Testis (tissue), 3 donors: Measurements from ENCODE around the gene ACTR8. TPM values are rescaled to one million over a fixed set of nuclear protein-coding genes. Genes with fewer than 3 reads are reported as not detected.

ENCODE experiments used
- DNase-seq: peaks from one replicate; pipeline ENCODE4 v3.0.0-alpha.2; 2019
- H3K27ac ChIP-seq, 2 donors: fragments of 200-600 bp; sonication (generic); one replicate each; pipeline ENCODE4 v1.5.1; 2019
- H3K27me3 ChIP-seq: fragments of 200-600 bp; sonication (generic); one replicate; pipeline ENCODE4 v1.5.1; 2019
- H3K36me3 ChIP-seq: fragments of 200-600 bp; sonication (generic); one replicate; pipeline ENCODE4 v1.5.1; 2017; ENCODE audit warnings: low read depth; ENCODE audit errors: missing control alignments
- H3K4me1 ChIP-seq: fragments of 200-600 bp; sonication (generic); one replicate; pipeline ENCODE4 v1.5.1; 2019
- H3K4me3 ChIP-seq, 2 donors: fragments of 200-600 bp; sonication (generic); one replicate each; pipeline ENCODE4 v1.5.1; 2017 to 2019
- H3K9me3 ChIP-seq: fragments of 200-600 bp; sonication (generic); one replicate; pipeline ENCODE4 v1.5.1; 2017
- CTCF ChIP-seq, 3 experiments: fragments of 450-650 bp in 2 of 3; fragments of 200-600 bp in 1 of 3; sonication (generic) in 1 of 3; IDR thresholded peaks; one replicate each; pipeline ENCODE4 v1.5.1; 2016 to 2019; ENCODE audit warnings: antibody characterized with exemption in 3 of 3, mild to moderate bottlenecking in 2 of 3, moderate library complexity in 1 of 3
- POLR2A ChIP-seq: fragments of 450-650 bp; IDR thresholded peaks from one replicate; pipeline ENCODE4 v1.6.1; 2017; ENCODE audit warnings: antibody characterized with exemption, mild to moderate bottlenecking, moderate library complexity
- WGBS, 2 donors: methylation state at CpG; one replicate each; pipeline ENCODE4 v1.1.5; 2018; 5-methylcytosine and 5-hydroxymethylcytosine counted together
- intact Hi-C: fragments of 100-400 bp; cut with DNase I; formaldehyde crosslinking; loops from one replicate; pipeline ENCODE4 v1.15.1; 2023; ENCODE audit warnings: low total_unique reads
- polyA plus RNA-seq: library from polyadenylated mRNA; stranded (reverse); fragments of 350-450 nt; fragmentation: Illumina TruSeq; extraction: RNeasy Lipid Tissue Mini Kit (QIAGEN cat#74804); gene quantifications from one replicate; pipeline ENCODE4 v1.2.3, GENCODE V29; 2014; ENCODE audit warnings: low read depth, low replicate concordance; ENCODE audit not compliant: insufficient read depth
- total RNA-seq, 2 donors: library from RNA; depleted of rRNA; stranded (reverse); fragments of >200 nt; gene quantifications; one replicate each; pipeline ENCODE4 v1.2.3, GENCODE V29; 2016

Gene ACTR8
- total and polyA plus RNA-seq, 3 donors from 2014 or later, result 47.0 to 60.1 (median 56.4) TPM

- Histone ChIP-seq H3K36me3 (no peaks in the 10 kb centered on the region), H3K27me3 (no peaks in the 10 kb centered on the region), H3K27ac (no peak overlapping the region), H3K9me3 (no peaks in the 10 kb centered on the region), H3K4me3 (no peak overlapping the region), H3K4me1 (no peaks in the 10 kb centered on the region)
- TF ChIP-seq POLR2A (no peak), CTCF (IDR thresholded peaks at IDR 0.05) (no peak)
- no peak for DNase-seq
- intact Hi-C loops, result no loop called here
- 86 to 92% methylated on average over 5 of the region's 5 CpGs for WGBS, 2 donors
These were observed 20.8 kb upstream of the ACTR8 start for GRCh38 chr3:53902711-53903110.

- no peak for TF ChIP-seq POLR2A
- no peak for TF ChIP-seq CTCF (IDR thresholded peaks at IDR 0.05)
- H3K27me3 ChIP-seq, result no peaks in the 10 kb centered on the region
- H3K4me3 ChIP-seq, result no peak overlapping the region
- no peak overlapping the region for H3K27ac ChIP-seq
- no peaks in the 10 kb centered on the region for H3K4me1 ChIP-seq
- no peaks in the 10 kb centered on the region for H3K36me3 ChIP-seq
- H3K9me3 ChIP-seq, result no peaks in the 10 kb centered on the region
- DNase-seq, result no peak
- intact Hi-C loops, result no loop called here
- 14 to 50% methylated on average over 1 of the region's 1 CpG for WGBS, 2 donors
These were observed 20.1 kb upstream of the ACTR8 start for GRCh38 chr3:53902067-53902466.

GRCh38 chr3:53900666-53901331 is 18.8 kb upstream of the ACTR8 start:
- H3K27ac ChIP-seq, result no peak overlapping the region
- no peaks in the 10 kb centered on the region for H3K36me3 ChIP-seq
- H3K9me3 ChIP-seq, result no peaks in the 10 kb centered on the region
- 95 to 96% methylated on average over 2 of the region's 2 CpGs for WGBS, 2 donors
- TF ChIP-seq CTCF (IDR thresholded peaks at IDR 0.05) (no peak), POLR2A (no peak)
- no peak for DNase-seq
- intact Hi-C loops, result no loop called here
- H3K4me3 ChIP-seq, result no peak overlapping the region
- no peaks in the 10 kb centered on the region for H3K27me3 ChIP-seq
- H3K4me1 ChIP-seq, result no peaks in the 10 kb centered on the region

GRCh38 chr3:53899750-53900149 is 17.8 kb upstream of the ACTR8 start:
- DNase-seq, result no peak
- H3K4me1 ChIP-seq, result no peaks in the 10 kb centered on the region
- TF ChIP-seq POLR2A (no peak), CTCF (IDR thresholded peaks at IDR 0.05) (no peak)
- H3K9me3 ChIP-seq, result no peaks in the 10 kb centered on the region
- no peaks in the 10 kb centered on the region for H3K36me3 ChIP-seq
- no peak overlapping the region for H3K27ac ChIP-seq
- H3K4me3 ChIP-seq, result no peak overlapping the region
- intact Hi-C loops, result no loop called here
- no peaks in the 10 kb centered on the region for H3K27me3 ChIP-seq
- 70 to 72% methylated on average over 2 of the region's 2 CpGs for WGBS, 2 donors

- Histone ChIP-seq H3K4me1 (no peaks in the 10 kb centered on the region), H3K9me3 (no peaks in the 10 kb centered on the region), H3K36me3 (no peaks in the 10 kb centered on the region), H3K4me3 (peak overlapping the region; percentile 88 to 96), H3K27me3 (no peaks in the 10 kb centered on the region), H3K27ac (peak overlapping the region; percentile 94 to 95)
- no peak for TF ChIP-seq CTCF (IDR thresholded peaks at IDR 0.05)
- TF ChIP-seq POLR2A, result no peak
- intact Hi-C loops, result no loop called here
- 25 to 32% methylated on average over 4 of the region's 4 CpGs for WGBS, 2 donors
- DNase-seq, result peak; percentile 29
These were observed 10.3 kb upstream of the ACTR8 start for GRCh38 chr3:53892286-53892637.
